A549 (cell line): ENCODE measurements around the gene ENTPD2. TPM values are rescaled to one million over a fixed set of nuclear protein-coding genes. Genes with fewer than 3 reads are reported as not detected.

Experiments
- ATAC-seq, 2 experiments: fragments of 200-7000 bp in 1 of 2; fragments of >200 bp in 1 of 2; cut with Nextera tagmentation in 1 of 2; cut with Tn5 transposase in 1 of 2; 3 replicates each; pipeline versions ENCODE4 v1.8.0 to v1.9.1; 2018 to 2020; ENCODE audit warnings: mild to moderate bottlenecking in 1 of 2, moderate library complexity in 1 of 2
- CTCF ChIA-PET: fragments of 300-600 bp; sonication (Branson Sonifier 250); formaldehyde crosslinking; extraction: SDS; loops from one replicate; lab custom pipeline; 2021; ENCODE audit warnings: antibody characterized with exemption, inconsistent platforms; lab: Yijun Ruan, JAX
- POLR2A ChIA-PET: fragments of 350-600 bp; formaldehyde crosslinking; extraction: SDS; loops from one replicate; lab custom pipeline; 2021; ENCODE audit warnings: antibody characterized with exemption, inconsistent platforms; lab: Yijun Ruan, JAX
- DNase-seq, 2 experiments: peaks; one replicate each; pipeline versions ENCODE4 v3.0.0 to v3.0.0-alpha.2; 2011 to 2016; ENCODE audit warnings: low read depth in 1 of 2, low spot score in 1 of 2
- FAIRE-seq: peaks from 2 replicates; lab custom pipeline; 2011; peaks lifted over from hg19 to GRCh38; lab: Jason Lieb, UNC
- H3K27ac ChIP-seq, 2 experiments: fragments of >200 bp; sonication (Bioruptor Twin); formaldehyde crosslinking; 3 replicates each; pipeline ENCODE4 v1.5.1; 2016 to 2017
- H3K4me1 ChIP-seq: fragments of >200 bp; sonication (Bioruptor Twin); formaldehyde crosslinking; 3 replicates; pipeline ENCODE4 v1.6.1; 2016
- H3K4me2 ChIP-seq: fragments of >200 bp; sonication (Bioruptor Twin); formaldehyde crosslinking; 3 replicates; pipeline ENCODE4 v1.6.1; 2016
- H3K4me3 ChIP-seq: fragments of >200 bp; sonication (Bioruptor Twin); formaldehyde crosslinking; 3 replicates; pipeline ENCODE4 v1.5.1; 2016
- H3K9me3 ChIP-seq: fragments of >200 bp; sonication (Bioruptor Twin); formaldehyde crosslinking; 3 replicates; pipeline ENCODE4 v1.6.1; 2016
- CBX2 ChIP-seq: fragments of 200-600 bp; sonication (generic); IDR thresholded peaks from 2 replicates; pipeline ENCODE4 v1.6.1; 2016; ENCODE audit warnings: low read depth, mild to moderate bottlenecking, borderline replicate concordance
- EHF ChIP-seq: fragments of 250-450 bp; sonication (Bioruptor Pico); IDR thresholded peaks from 2 replicates; pipeline ENCODE4 v1.5.0; 2020; ENCODE audit warnings: mild to moderate bottlenecking
- EHMT2 ChIP-seq: fragments of 200-600 bp; sonication (generic); IDR thresholded peaks from 2 replicates; pipeline ENCODE4 v1.6.1; 2016; ENCODE audit warnings: antibody characterized with exemption, low read depth, mild to moderate bottlenecking, moderate library complexity
- EP300 ChIP-seq, 2 experiments: fragments of >200 bp; sonication (Bioruptor Twin); formaldehyde crosslinking; IDR thresholded peaks; 2 replicates in 1 of 2; 3 replicates in 1 of 2; pipeline ENCODE4 v1.6.1; 2016 to 2017
- ESRRA ChIP-seq: fragments of 150-350 bp; IDR thresholded peaks from 2 replicates; pipeline ENCODE4 v1.6.1; 2014; ENCODE audit warnings: mild to moderate bottlenecking, low read length, borderline replicate concordance
- FOXS1 ChIP-seq: fragments of 250-450 bp; sonication (Bioruptor Pico); IDR thresholded peaks from 2 replicates; pipeline ENCODE4 v1.5.0; 2020; ENCODE audit warnings: mild to moderate bottlenecking, moderate library complexity
- HEYL ChIP-seq: fragments of 250-450 bp; sonication (Bioruptor Pico); IDR thresholded peaks from 2 replicates; pipeline ENCODE4 v1.8.0; 2021; ENCODE audit warnings: mild to moderate bottlenecking, moderate library complexity
- HOXB13 ChIP-seq: fragments of 250-450 bp; sonication (Bioruptor Pico); IDR thresholded peaks from 2 replicates; pipeline ENCODE4 v1.5.0; 2020; ENCODE audit warnings: low read depth, mild to moderate bottlenecking, moderate library complexity
- KDM1A ChIP-seq: fragments of 200-600 bp; sonication (generic); IDR thresholded peaks from 2 replicates; pipeline ENCODE4 v1.6.1; 2016; ENCODE audit warnings: low read depth, mild to moderate bottlenecking
- MYC ChIP-seq: IDR thresholded peaks from 2 replicates; pipeline ENCODE4 v1.6.1; 2012; ENCODE audit warnings: mild to moderate bottlenecking, inconsistent platforms, low read length, improper control_type of control experiment, borderline replicate concordance
- NPAS2 ChIP-seq: fragments of 250-450 bp; sonication (Bioruptor Pico); IDR thresholded peaks from 2 replicates; pipeline ENCODE4 v1.8.0; 2022; ENCODE audit warnings: mild to moderate bottlenecking, moderate library complexity, borderline replicate concordance
- NR3C1 ChIP-seq: fragments of >200 bp; sonication (Bioruptor Twin); formaldehyde crosslinking; IDR thresholded peaks from 3 replicates; pipeline ENCODE4 v1.6.1; 2017
- POLR2A ChIP-seq: IDR thresholded peaks from 2 replicates; pipeline ENCODE4 v1.6.1; 2012; ENCODE audit warnings: mild to moderate bottlenecking, low read length
- RAD21 ChIP-seq, 2 experiments: fragments of >200 bp in 1 of 2; sonication (Bioruptor Twin) in 1 of 2; formaldehyde crosslinking in 1 of 2; IDR thresholded peaks in 1 of 2; conservative IDR thresholded peaks in 1 of 2; 2 replicates in 1 of 2; 3 replicates in 1 of 2; pipeline ENCODE4 v1.6.1; 2012 to 2018; ENCODE audit warnings: inconsistent platforms in 1 of 2
- RARB ChIP-seq: fragments of 250-450 bp; sonication (Bioruptor Pico); IDR thresholded peaks from 2 replicates; pipeline ENCODE4 v1.8.0; 2021; ENCODE audit warnings: mild to moderate bottlenecking, moderate library complexity
- RNF2 ChIP-seq: fragments of 200-600 bp; sonication (generic); IDR thresholded peaks from 2 replicates; pipeline ENCODE4 v1.6.1; 2016; ENCODE audit warnings: low read depth, mild to moderate bottlenecking, antibody characterized with exemption, moderate library complexity, borderline replicate concordance
- ZFP36 ChIP-seq: fragments of 450-650 bp; IDR thresholded peaks from 2 replicates; pipeline ENCODE4 v1.6.1; 2014; ENCODE audit warnings: borderline replicate concordance; ENCODE audit not compliant: partially characterized antibody
- ZNF302 ChIP-seq: fragments of 250-450 bp; sonication (Bioruptor Pico); IDR thresholded peaks from 2 replicates; pipeline ENCODE4 v1.9.0; 2021; ENCODE audit warnings: inconsistent platforms, mild to moderate bottlenecking, moderate library complexity
- WGBS: methylation state at CpG from one replicate; pipeline ENCODE4 v1.1.6; 2017; ENCODE audit errors: missing lambda C conversion rate; 5-methylcytosine and 5-hydroxymethylcytosine counted together
- polyA plus RNA-seq, 4 experiments: library from polyadenylated mRNA; depleted of rRNA in 3 of 4; stranded (reverse); fragments of >200 nt; fragmentation: RNase III in 1 of 4; extraction: RNeasy Plus Mini Kit Qiagen cat#74134 plus additional on column Dnase treatment in 1 of 4; gene quantifications; 2 replicates in 3 of 4; 3 replicates in 1 of 4; pipeline ENCODE4 v1.2.3, GENCODE V29; 2011 to 2017
- TF ChIP-seq, protein P1 (sequence below): fragments of 450-650 bp; IDR thresholded peaks from 2 replicates; pipeline ENCODE4 v1.6.1; 2014; ENCODE audit warnings: antibody characterized with exemption
- TF ChIP-seq, protein P2 (sequence below): fragments of >200 bp; sonication (Bioruptor Twin); formaldehyde crosslinking; IDR thresholded peaks from 2 replicates; pipeline ENCODE4 v1.6.1; 2016
- TF ChIP-seq, protein P3 (sequence below): fragments of 250-450 bp; sonication (Bioruptor Pico); IDR thresholded peaks from 2 replicates; pipeline ENCODE4 v1.5.0; 2021; ENCODE audit warnings: mild to moderate bottlenecking, moderate library complexity, borderline replicate concordance
- TF ChIP-seq, protein P4 (sequence below): fragments of >200 bp; sonication (Bioruptor Twin); formaldehyde crosslinking; IDR thresholded peaks from 3 replicates; pipeline ENCODE4 v1.6.1; 2016

ENTPD2 gene
- polyA plus RNA-seq, 2 of the 4 experiments (the other 2 are of a cell fraction) = 0.75 to 1.2 TPM

DNA sequence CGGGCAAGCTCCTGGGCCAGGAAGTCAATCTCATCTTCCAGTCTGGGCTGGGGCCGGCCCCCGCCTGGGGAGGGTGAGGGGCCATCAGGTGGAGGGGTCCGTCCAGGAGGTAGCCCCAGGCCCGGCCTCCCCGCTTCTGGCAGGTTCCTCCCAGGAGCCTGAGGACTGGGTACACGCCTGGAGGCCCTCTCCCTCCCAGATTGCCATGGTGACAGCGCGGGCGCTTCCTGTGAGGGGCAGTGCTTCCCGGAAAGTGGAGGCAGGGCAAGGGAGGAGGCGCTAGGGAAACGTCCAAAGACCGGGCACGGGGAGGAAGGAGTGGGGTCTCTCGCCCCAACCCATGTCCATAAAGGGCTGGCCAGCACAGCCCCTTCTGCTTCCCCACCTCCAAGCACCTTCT is 12.7 kb downstream of the ENTPD2 start:
- no peak for DNase-seq
- Histone ChIP-seq H3K9me3 (no peaks in the 10 kb centered on the region), H3K4me3 (no peak overlapping the region)
- POLR2A ChIA-PET = no interaction called here
- TF ChIP-seq EP300 (IDR thresholded peaks at IDR 0.05) = no peak
- TF ChIP-seq ESRRA = no peak
- no peak for TF ChIP-seq ZNF302 (CRISPR knock-in tag)
- TF ChIP-seq NPAS2 (CRISPR knock-in tag) = no peak
- no peak for TF ChIP-seq RAD21 (conservative IDR thresholded peaks at IDR 0.05 in 1 of 2, IDR thresholded peaks at IDR 0.05 in 1 of 2)
- no peak for TF ChIP-seq EHF (CRISPR knock-in tag)
- no peak for TF ChIP-seq CBX2
- no peak for TF ChIP-seq FOXS1 (CRISPR knock-in tag)
- TF ChIP-seq NR3C1 = no peak
- TF ChIP-seq, protein P1, sequence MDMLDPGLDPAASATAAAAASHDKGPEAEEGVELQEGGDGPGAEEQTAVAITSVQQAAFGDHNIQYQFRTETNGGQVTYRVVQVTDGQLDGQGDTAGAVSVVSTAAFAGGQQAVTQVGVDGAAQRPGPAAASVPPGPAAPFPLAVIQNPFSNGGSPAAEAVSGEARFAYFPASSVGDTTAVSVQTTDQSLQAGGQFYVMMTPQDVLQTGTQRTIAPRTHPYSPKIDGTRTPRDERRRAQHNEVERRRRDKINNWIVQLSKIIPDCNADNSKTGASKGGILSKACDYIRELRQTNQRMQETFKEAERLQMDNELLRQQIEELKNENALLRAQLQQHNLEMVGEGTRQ = no peak
- TF ChIP-seq, protein P2, sequence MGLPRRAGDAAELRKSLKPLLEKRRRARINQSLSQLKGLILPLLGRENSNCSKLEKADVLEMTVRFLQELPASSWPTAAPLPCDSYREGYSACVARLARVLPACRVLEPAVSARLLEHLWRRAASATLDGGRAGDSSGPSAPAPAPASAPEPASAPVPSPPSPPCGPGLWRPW = no peak
- TF ChIP-seq MYC = no peak
- TF ChIP-seq EHMT2 = no peak
- TF ChIP-seq RARB (CRISPR knock-in tag) = no peak
- TF ChIP-seq POLR2A = no peak
- no peak for TF ChIP-seq HOXB13 (CRISPR knock-in tag)
- TF ChIP-seq, all 56 proteins: peak for 0
- no peak for ATAC-seq
- Histone ChIP-seq H3K4me1 (peaks cover 15% of the 10 kb centered on the region), H3K27ac (no peak overlapping the region), H3K4me2 (no peak overlapping the region)
- 60% methylated on average over 13 of the region's 16 CpGs for WGBS
- no peak for FAIRE-seq
- CTCF ChIA-PET = interaction anchor here (4.4 to 20.4 kb wide), 4 partner anchors 13 to 92 kb away, joined by 48 to 282 read pairs (median 188); partner anchors contain the start of genes ABCA2, C8G, FBXW5 and LCN12

DNA sequence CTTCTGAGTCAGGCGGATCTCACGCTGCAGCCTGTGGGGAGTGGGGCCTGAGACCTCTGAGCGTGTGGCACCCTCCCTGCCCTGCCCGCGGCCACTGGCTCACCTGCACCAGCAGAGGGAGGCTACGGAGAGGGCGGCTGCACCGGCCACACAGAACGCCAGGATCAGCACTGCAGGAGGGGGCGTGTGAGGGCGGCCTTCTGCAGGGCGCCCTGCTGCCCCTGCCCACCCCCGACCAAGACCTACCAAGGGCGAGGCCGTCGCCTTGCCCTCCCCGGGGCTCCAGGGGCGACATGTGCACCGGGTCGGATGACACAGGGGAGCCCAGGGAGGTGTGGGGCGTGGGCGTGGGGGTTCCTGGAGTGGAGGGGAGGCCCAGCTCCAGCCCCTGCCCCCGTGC is 13.3 kb downstream of the ENTPD2 start:
- Histone ChIP-seq H3K4me1 (peaks cover 16% of the 10 kb centered on the region), H3K27ac (no peak overlapping the region), H3K9me3 (no peaks in the 10 kb centered on the region), H3K4me2 (no peak overlapping the region), H3K4me3 (no peak overlapping the region)
- no peak for TF ChIP-seq HEYL (CRISPR knock-in tag)
- TF ChIP-seq, protein P3, sequence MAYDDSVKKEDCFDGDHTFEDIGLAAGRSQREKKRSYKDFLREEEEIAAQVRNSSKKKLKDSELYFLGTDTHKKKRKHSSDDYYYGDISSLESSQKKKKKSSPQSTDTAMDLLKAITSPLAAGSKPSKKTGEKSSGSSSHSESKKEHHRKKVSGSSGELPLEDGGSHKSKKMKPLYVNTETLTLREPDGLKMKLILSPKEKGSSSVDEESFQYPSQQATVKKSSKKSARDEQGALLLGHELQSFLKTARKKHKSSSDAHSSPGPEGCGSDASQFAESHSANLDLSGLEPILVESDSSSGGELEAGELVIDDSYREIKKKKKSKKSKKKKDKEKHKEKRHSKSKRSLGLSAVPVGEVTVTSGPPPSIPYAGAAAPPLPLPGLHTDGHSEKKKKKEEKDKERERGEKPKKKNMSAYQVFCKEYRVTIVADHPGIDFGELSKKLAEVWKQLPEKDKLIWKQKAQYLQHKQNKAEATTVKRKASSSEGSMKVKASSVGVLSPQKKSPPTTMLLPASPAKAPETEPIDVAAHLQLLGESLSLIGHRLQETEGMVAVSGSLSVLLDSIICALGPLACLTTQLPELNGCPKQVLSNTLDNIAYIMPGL (CRISPR knock-in tag) = no peak
- TF ChIP-seq RAD21 (conservative IDR thresholded peaks at IDR 0.05 in 1 of 2, IDR thresholded peaks at IDR 0.05 in 1 of 2) = no peak
- TF ChIP-seq, protein P1 = no peak
- no peak for TF ChIP-seq NR3C1
- no peak for TF ChIP-seq KDM1A
- TF ChIP-seq HOXB13 (CRISPR knock-in tag) = no peak
- TF ChIP-seq ZFP36 = no peak
- TF ChIP-seq, protein P4, sequence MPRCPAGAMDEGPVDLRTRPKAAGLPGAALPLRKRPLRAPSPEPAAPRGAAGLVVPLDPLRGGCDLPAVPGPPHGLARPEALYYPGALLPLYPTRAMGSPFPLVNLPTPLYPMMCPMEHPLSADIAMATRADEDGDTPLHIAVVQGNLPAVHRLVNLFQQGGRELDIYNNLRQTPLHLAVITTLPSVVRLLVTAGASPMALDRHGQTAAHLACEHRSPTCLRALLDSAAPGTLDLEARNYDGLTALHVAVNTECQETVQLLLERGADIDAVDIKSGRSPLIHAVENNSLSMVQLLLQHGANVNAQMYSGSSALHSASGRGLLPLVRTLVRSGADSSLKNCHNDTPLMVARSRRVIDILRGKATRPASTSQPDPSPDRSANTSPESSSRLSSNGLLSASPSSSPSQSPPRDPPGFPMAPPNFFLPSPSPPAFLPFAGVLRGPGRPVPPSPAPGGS = no peak
- no peak for TF ChIP-seq NPAS2 (CRISPR knock-in tag)
- no peak for TF ChIP-seq RNF2
- 85% methylated on average over 14 of the region's 23 CpGs for WGBS
- ChIA-PET POLR2A (no interaction called here), CTCF (interaction anchor here (8.2 to 20.4 kb wide), 3 partner anchors 17 to 92 kb away, joined by 169 to 282 read pairs (median 207); partner anchors contain the start of genes ABCA2, C8G, FBXW5 and LCN12)
- no peak for FAIRE-seq
- ATAC-seq = no peak; a peak in 1 of 6 replicates
- DNase-seq = no peak
